HG03045 (cell line): ENCODE data around the gene CGB5.
"Not testable (repeated sequence)": the region's sequence is repeated elsewhere in the genome, so short reads cannot be mapped to it uniquely, and the experiment has no call there.

Source experiments
- ATAC-seq: cut with Tn5 transposase; IDR thresholded peaks from one replicate; pipeline ENCODE4 v1.9.1; 2021; ENCODE audit warnings: mild to moderate bottlenecking, moderate library complexity; ENCODE audit not compliant: unreplicated experiment

The CGB5 gene

GRCh38 chr19:49043548-49043947 is at the start of gene CGB5:
Gene CGB5 (plus strand): TSS chr19:49043848. CDS start chr19:49044210, 362 bp downstream.
- not testable (repeated sequence) for ATAC-seq

- no peak for ATAC-seq
These were observed 49.6 kb upstream of the CGB5 start for GRCh38 chr19:48994035-48994386.

- ATAC-seq, result no peak
These were observed 45.7 kb upstream of the CGB5 start for GRCh38 chr19:48997972-48998371.

- no peak for ATAC-seq
These were observed 43.9 kb upstream of the CGB5 start for GRCh38 chr19:48999481-49000325.

GRCh38 chr19:49004133-49004532 is 39.5 kb upstream of the CGB5 start:
- no peak for ATAC-seq

- no peak for ATAC-seq
These were observed 38.6 kb upstream of the CGB5 start for GRCh38 chr19:49004964-49005614.

GRCh38 chr19:49006905-49007304 is 36.7 kb upstream of the CGB5 start:
- no peak for ATAC-seq

- no peak for ATAC-seq
These were observed 33.8 kb upstream of the CGB5 start for GRCh38 chr19:49009828-49010227.

- no peak for ATAC-seq
These were observed 33.2 kb upstream of the CGB5 start for GRCh38 chr19:49010453-49010852.

GRCh38 chr19:49011194-49011593 is 32.5 kb upstream of the CGB5 start:
- ATAC-seq, result no peak

GRCh38 chr19:49014123-49014869 is 29.4 kb upstream of the CGB5 start:
- no peak for ATAC-seq

GRCh38 chr19:49014870-49015255 is 28.8 kb upstream of the CGB5 start:
- no peak for ATAC-seq

- ATAC-seq, result no peak
These were observed 27.4 kb upstream of the CGB5 start for GRCh38 chr19:49016067-49016839.

- no peak for ATAC-seq
These were observed 26.5 kb upstream of the CGB5 start, which contains the start of gene LHB for GRCh38 chr19:49017041-49017665. Gene LHB (minus strand): TSS chr19:49017091. CDS start chr19:49017081, 10 bp downstream.

GRCh38 chr19:49017666-49018351 is 25.8 kb upstream of the CGB5 start:
- peak; percentile 61 for ATAC-seq

GRCh38 chr19:49018388-49019241 is 25.0 kb upstream of the CGB5 start:
- ATAC-seq, result not testable (repeated sequence)

- ATAC-seq, result no peak
These were observed 24.3 kb upstream of the CGB5 start for GRCh38 chr19:49019242-49019932.

- ATAC-seq, result no peak
These were observed 23.3 kb upstream of the CGB5 start for GRCh38 chr19:49020342-49020741.
